NCI-H2107 (cell line): ENCODE measurements around the gene TNFSF10.
A peak's percentile ranks its signal among the peaks of the same experiment; 100 is the strongest.

Experiments
- DNase-seq: peaks from one replicate; lab custom pipeline; 2025; lab: John Stamatoyannopoulos, UW

Gene TNFSF10

GRCh38 chr3:172516318-172517214 lies 6.7 kb downstream of the TNFSF10 start:
- DNase-seq = no peak

- DNase-seq = no peak
These were observed 7.9 kb downstream of the TNFSF10 start for GRCh38 chr3:172515130-172515918.

- DNase-seq = no peak
These were observed 8.6 kb downstream of the TNFSF10 start for GRCh38 chr3:172514678-172515077.

- no peak for DNase-seq
These were observed 9.7 kb downstream of the TNFSF10 start for GRCh38 chr3:172513488-172513887.

- DNase-seq = no peak
These were observed 11.2 kb downstream of the TNFSF10 start for GRCh38 chr3:172511783-172512762.

GRCh38 chr3:172506094-172506493 lies 17.1 kb downstream of the TNFSF10 start:
- DNase-seq = no peak

- DNase-seq = no peak
These were observed 21.7 kb downstream of the TNFSF10 start for GRCh38 chr3:172501540-172501939.

- peak; percentile 80 for DNase-seq
These were observed 33.0 kb downstream of the TNFSF10 start for GRCh38 chr3:172490198-172490669.

- DNase-seq = no peak
These were observed 45.1 kb downstream of the TNFSF10 start for GRCh38 chr3:172478116-172478515.

GRCh38 chr3:172476347-172476746 lies 46.9 kb downstream of the TNFSF10 start:
- no peak for DNase-seq

GRCh38 chr3:172475703-172476102 lies 47.5 kb downstream of the TNFSF10 start:
- DNase-seq = no peak

- DNase-seq = no peak
These were observed 51.3 kb downstream of the TNFSF10 start for GRCh38 chr3:172471903-172472302.

- no peak for DNase-seq
These were observed 52.6 kb downstream of the TNFSF10 start for GRCh38 chr3:172470588-172470987.

- DNase-seq = no peak
These were observed 55.9 kb downstream of the TNFSF10 start for GRCh38 chr3:172467170-172467824.

- DNase-seq = no peak
These were observed 56.6 kb downstream of the TNFSF10 start for GRCh38 chr3:172466553-172467130.

- DNase-seq = no peak
These were observed 57.9 kb downstream of the TNFSF10 start for GRCh38 chr3:172465281-172465680.

GRCh38 chr3:172464306-172464705 lies 58.9 kb downstream of the TNFSF10 start:
- no peak for DNase-seq

- no peak for DNase-seq
These were observed 61.6 kb downstream of the TNFSF10 start for GRCh38 chr3:172461530-172462138.

GRCh38 chr3:172456404-172456803 lies 66.8 kb downstream of the TNFSF10 start:
- DNase-seq = no peak
